ENCODE data around the gene CBFA2T3.
A peak's percentile ranks its signal among the peaks of the same experiment; 100 is the strongest.

The CBFA2T3 gene

DNA sequence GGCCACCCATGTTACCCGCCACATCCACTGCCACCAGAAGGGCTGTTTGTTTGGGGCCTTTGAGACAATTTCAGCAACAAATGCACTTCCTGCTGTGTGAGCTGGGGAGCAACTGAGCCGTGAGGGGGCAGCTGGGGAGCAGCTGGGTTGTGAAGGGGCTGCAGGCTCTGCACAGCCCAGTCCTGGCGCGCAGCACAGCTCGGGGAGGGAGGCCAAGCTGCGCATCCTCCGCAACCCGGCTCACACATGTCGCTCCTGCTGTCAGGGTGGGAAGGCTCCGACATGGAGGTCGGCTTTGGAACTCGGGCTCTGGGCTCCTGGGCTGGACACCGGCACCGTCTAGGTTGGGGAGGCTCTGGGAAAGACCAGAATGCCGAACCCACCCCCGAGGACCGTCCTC, 53.6 kb downstream of the CBFA2T3 start:
- H3K27ac ChIP-seq = no peak overlapping the region
- TF ChIP-seq, protein P1, sequence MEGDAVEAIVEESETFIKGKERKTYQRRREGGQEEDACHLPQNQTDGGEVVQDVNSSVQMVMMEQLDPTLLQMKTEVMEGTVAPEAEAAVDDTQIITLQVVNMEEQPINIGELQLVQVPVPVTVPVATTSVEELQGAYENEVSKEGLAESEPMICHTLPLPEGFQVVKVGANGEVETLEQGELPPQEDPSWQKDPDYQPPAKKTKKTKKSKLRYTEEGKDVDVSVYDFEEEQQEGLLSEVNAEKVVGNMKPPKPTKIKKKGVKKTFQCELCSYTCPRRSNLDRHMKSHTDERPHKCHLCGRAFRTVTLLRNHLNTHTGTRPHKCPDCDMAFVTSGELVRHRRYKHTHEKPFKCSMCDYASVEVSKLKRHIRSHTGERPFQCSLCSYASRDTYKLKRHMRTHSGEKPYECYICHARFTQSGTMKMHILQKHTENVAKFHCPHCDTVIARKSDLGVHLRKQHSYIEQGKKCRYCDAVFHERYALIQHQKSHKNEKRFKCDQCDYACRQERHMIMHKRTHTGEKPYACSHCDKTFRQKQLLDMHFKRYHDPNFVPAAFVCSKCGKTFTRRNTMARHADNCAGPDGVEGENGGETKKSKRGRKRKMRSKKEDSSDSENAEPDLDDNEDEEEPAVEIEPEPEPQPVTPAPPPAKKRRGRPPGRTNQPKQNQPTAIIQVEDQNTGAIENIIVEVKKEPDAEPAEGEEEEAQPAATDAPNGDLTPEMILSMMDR (conservative IDR thresholded peaks at IDR 0.05) = no peak
- TF ChIP-seq ZFX (IDR thresholded peaks at IDR 0.05) = no peak

DNA sequence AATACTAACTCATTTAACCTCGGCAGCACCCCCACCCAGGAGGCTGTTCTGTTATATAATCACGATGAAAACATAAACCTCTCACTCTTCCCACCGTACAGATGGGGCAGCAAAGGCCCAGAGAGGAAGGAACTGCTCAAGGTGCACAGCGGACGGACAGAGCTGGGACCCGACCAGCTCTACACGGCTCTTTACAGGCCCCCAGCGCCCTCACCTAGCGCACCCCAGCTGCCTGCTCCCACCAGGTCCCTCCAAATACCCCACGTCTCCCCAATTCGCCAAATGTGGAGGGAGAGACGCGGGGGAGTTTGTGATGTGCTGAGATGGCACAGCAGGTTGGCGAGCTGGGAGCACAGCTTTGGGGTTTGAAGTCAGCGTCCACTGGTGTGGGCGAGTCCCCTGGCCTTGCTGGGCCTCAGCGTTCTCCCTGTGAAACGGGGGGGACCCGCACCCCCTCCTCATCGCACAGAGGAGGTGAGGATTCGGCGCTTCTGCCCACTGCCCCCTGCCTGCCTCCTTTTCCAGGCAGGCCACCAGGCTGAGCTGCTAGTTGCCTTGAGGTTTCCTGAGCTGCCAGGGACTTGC, 54.1 kb downstream of the CBFA2T3 start:
- no peak for TF ChIP-seq ZFX (IDR thresholded peaks at IDR 0.05)
- TF ChIP-seq, protein P1 (conservative IDR thresholded peaks at IDR 0.05) = no peak
- H3K27ac ChIP-seq = no peak overlapping the region

DNA sequence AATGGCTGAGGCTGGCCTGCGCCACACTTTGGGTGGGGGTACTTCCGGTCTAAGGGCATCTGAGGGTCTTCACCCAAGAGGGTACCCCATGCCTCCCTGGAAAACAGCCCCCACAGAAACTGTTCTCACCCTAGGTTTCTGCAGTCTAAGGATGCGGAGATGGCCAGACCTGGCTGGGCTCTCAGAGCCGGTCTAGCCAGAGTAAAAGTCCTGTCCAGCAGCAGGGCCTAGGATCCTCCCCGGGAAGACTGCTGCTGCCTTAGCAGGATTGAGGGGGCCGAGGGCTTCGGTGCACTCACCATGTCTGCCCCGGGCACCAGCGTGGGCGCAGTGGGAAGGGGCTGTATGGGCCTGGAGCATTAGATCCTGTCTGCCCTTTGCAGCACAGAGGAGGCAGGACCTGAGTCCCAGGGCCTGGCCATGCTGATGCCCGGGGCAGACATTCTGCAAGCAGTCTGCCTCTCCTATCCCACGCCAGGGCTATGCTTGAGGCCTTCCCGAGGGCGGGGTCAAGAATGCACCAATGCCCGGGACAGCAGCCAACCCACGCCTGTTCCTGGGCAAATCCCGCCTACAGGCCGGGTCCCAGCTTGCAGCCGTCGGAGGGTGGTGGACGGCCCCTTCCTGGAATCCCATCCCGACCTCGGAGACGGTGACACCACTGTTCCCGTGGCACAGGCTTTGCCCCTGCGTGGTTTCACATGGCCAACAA, 54.7 kb downstream of the CBFA2T3 start:
- TF ChIP-seq, protein P1 (conservative IDR thresholded peaks at IDR 0.05) = no peak
- TF ChIP-seq ZFX (IDR thresholded peaks at IDR 0.05) = no peak
- H3K27ac ChIP-seq = no peak overlapping the region

DNA sequence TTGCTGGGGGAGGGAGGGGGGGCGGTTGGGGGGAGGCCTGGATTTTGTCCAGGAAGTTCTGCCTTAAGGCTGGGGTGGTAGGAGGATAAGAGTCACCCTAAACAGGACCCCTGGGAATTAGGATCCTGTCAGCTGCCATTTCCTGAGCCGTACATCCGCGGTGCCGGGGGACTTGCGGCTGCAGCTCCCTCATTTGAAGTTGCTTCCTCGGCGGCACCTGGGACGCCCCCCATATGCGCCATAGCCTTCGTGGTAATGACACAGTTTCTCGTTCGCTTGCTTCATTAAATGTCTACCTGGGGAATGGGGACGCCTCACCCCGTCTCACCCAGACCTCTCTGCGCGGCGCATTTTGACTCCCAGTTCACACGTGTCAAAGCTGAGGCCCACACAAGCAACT, 55.4 kb downstream of the CBFA2T3 start:
- no peak for TF ChIP-seq ZFX (IDR thresholded peaks at IDR 0.05)
- TF ChIP-seq, protein P1 (conservative IDR thresholded peaks at IDR 0.05) = no peak
- H3K27ac ChIP-seq = no peak overlapping the region

DNA sequence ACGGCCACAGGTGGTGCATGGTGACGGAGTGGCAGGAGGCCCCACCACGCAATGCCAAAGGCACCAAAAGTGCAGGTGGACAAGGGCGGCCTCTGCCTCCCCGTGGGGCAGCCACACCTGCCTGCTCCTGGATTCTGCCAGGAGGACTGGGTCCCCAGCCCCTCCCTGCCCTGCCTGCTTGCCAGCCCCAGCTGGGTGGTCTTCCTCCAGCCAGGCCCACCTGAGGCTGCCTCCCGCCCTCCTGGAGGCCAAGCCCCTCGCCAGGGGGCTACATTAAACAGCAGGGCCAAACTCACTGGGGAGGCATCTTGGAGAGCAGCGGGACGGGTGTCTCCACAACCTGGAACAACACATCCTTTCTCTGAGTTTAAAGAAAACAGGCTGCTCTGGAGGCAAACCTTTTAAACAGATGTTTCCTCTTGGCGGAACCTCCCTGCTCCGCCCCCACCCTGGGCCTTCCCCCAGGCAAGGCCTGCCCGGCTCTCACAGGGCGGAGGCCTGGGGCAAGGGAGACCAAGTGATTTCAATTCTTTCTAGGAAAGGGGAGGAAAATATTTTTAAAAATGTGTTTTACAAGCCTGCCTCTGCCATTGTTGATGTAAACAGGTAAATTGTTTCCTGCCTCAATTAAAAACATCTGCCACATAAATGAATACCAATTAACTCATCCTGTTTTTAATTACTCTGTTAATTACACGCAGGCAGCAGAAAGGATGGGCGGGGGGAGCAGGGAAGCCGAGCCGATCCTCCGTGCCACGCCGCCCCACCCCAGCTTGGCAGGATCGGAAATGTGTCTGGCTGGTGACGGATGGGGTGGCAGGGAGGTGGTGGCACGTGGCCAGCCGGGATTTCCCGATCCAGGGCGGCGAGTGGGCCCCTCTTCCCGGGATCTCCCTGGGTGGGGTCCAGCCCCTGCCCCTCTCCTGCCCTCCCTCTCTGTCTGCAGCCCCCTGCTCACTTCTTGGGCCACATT, 56.1 kb downstream of the CBFA2T3 start:
- no peak overlapping the region for H3K27ac ChIP-seq
- TF ChIP-seq ZFX (IDR thresholded peaks at IDR 0.05) = no peak
- TF ChIP-seq, protein P1 (conservative IDR thresholded peaks at IDR 0.05) = no peak

DNA sequence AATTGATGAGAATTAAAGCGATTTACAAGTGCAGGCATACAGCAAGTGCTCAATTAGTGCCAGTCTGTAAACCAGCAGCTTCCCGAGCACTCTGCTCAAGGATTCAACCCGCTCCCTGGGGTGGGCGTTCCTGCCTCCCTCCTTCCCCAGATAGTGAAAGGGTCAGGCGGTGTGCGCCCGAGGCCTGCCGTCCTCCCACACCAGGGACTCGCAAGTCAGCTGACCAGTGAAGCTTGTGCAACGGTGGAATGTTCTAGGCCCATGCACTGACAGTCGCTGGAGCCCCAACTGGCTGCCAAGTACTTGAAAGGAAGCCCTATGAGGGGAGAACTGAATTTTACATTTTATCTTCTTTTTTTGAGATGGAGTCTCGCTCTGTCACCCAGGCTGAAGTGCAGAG, 57.1 kb downstream of the CBFA2T3 start:
- TF ChIP-seq, protein P1 (conservative IDR thresholded peaks at IDR 0.05) = no peak
- no peak for TF ChIP-seq ZFX (IDR thresholded peaks at IDR 0.05)
- H3K27ac ChIP-seq = no peak overlapping the region

DNA sequence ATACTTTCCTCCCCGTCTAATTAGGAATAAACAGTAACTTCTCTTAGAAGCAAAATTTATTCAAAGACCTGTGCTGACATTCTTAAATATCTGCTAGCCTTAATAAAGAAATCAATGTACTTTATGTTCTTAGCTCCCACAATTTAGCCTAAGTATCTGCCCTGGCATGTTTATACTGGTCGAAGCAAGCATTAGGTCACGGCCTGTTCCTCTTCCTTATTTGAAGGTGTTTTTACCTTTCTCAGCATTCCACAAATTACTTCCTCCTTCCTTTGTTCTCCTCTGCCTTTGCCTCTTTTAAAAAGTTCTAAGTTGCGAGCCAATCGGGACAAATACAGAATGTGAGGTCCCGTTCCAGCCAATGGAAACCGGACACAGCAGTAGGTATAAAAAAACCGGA, 58.1 kb downstream of the CBFA2T3 start:
- H3K27ac ChIP-seq = peak overlapping the region; percentile 60
